OCI-LY3 (cell line): ENCODE results near the gene DBT.
A peak's percentile ranks its signal among the peaks of the same experiment; 100 is the strongest.

ENCODE experiments used
- H2AFZ ChIP-seq: fragments of 200-600, 300-600 bp; shearing (Covaris generic); 2 replicates; pipeline ENCODE4 v1.6.0; 2014; ENCODE audit warnings: antibody characterized with exemption, low read depth, low read length
- H3K27ac ChIP-seq: fragments of 200-600, 300-600 bp; sonication (generic); 2 replicates; pipeline ENCODE4 v1.5.1; 2014; ENCODE audit warnings: mild to moderate bottlenecking, low read length, moderate library complexity, mixed read lengths
- H3K27me3 ChIP-seq: fragments of 200-600, 300-600 bp; sonication (generic); 2 replicates; pipeline ENCODE4 v1.6.1; 2014; ENCODE audit warnings: low read depth, low read length, mixed read lengths
- H3K36me3 ChIP-seq: fragments of 200-600, 300-600 bp; sonication (generic); replicated peaks from 2 replicates; pipeline ENCODE3; 2014; ENCODE audit warnings: low read depth, low read length, mixed read lengths
- H3K4me1 ChIP-seq: fragments of 300-600, 200-600 bp; sonication (generic); 2 replicates; pipeline ENCODE4 v1.6.1; 2014; ENCODE audit warnings: low read length, mixed read lengths
- H3K4me2 ChIP-seq: fragments of 200-600, 300-600 bp; sonication (generic); 2 replicates; pipeline ENCODE4 v1.6.1; 2014; ENCODE audit warnings: low read length, mixed read lengths
- H3K4me3 ChIP-seq: fragments of 300-600, 200-600 bp; sonication (generic); 2 replicates; pipeline ENCODE4 v1.5.1; 2014; ENCODE audit warnings: antibody characterized with exemption, mild to moderate bottlenecking, low read length, moderate library complexity
- H3K79me2 ChIP-seq: fragments of 300-600, 200-600 bp; shearing (Covaris generic); 2 replicates; pipeline ENCODE4 v1.6.1; 2014; ENCODE audit warnings: mild to moderate bottlenecking, low read length, mixed read lengths
- H3K9ac ChIP-seq: fragments of 300-600, 200-600 bp; shearing (Covaris generic); 2 replicates; pipeline ENCODE4 v1.6.0; 2014; ENCODE audit warnings: mild to moderate bottlenecking, low read length, moderate library complexity
- H3K9me3 ChIP-seq: fragments of 200-600, 300-600 bp; shearing (Covaris generic); 2 replicates; pipeline ENCODE4 v1.6.1; 2014; ENCODE audit warnings: low read length, mixed read lengths; ENCODE audit not compliant: insufficient read depth
- H4K20me1 ChIP-seq: fragments of 200-600, 300-600 bp; sonication (generic); 2 replicates; pipeline ENCODE4 v1.6.1; 2016; ENCODE audit warnings: low read length, mixed read lengths; ENCODE audit not compliant: insufficient read depth
- CTCF ChIP-seq: fragments of 200-600, 300-600 bp; sonication (generic); IDR thresholded peaks from 2 replicates; pipeline ENCODE4 v1.5.1; 2014; ENCODE audit warnings: antibody characterized with exemption, low read length, low read depth
- EZH2phosphoT487 ChIP-seq: fragments of 200-600 bp; shearing (Covaris generic); IDR thresholded peaks from 2 replicates; pipeline ENCODE4 v1.6.1; 2018; ENCODE audit warnings: antibody characterized with exemption, mixed run types, low read depth

Gene DBT

GRCh38 chr1:100279954-100280682 lies 30.5 kb upstream of the DBT start:
- Histone ChIP-seq H3K4me2 (no peak overlapping the region), H3K4me1 (no peaks in the 10 kb centered on the region), H3K27ac (no peak overlapping the region), H2AFZ (no peak overlapping the region), H4K20me1 (no peaks in the 10 kb centered on the region), H3K4me3 (no peak overlapping the region), H3K9ac (no peak overlapping the region), H3K36me3 (peaks cover 31% of the 10 kb centered on the region), H3K27me3 (no peaks in the 10 kb centered on the region), H3K9me3 (no peaks in the 10 kb centered on the region), H3K79me2 (no peaks in the 10 kb centered on the region)
- TF ChIP-seq EZH2phosphoT487 (no peak), CTCF (no peak)

DNA sequence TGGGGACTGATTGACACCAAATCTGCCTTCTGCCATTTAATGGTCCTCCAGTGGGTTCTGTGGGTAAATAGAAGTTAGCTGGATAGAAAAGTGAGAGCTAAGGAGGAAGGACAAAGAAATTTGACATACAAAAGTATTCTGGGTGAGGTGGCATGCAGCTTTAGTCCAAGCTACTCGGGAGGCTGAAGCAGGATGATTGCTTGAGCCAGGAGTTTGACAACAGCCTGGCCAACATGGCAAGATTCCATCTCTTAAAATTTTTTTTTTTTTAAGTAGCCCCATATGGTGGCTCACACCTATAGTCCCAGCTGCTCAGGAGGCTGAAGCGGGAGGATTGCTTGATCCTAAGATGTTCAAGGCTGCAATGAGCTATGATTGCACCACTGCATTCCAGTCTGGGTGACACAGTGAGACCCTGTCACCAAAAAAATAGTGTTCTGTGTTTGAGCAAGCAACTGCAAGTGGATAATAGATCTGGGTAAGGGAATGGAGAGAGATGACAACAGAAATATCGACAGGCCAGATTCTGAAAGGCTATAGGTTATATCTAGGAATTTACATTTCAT lies 29.8 kb upstream of the DBT start:
- Histone ChIP-seq H3K36me3 (peaks cover 34% of the 10 kb centered on the region), H3K79me2 (no peaks in the 10 kb centered on the region), H3K4me1 (no peaks in the 10 kb centered on the region), H3K4me3 (no peak overlapping the region), H3K4me2 (no peak overlapping the region), H4K20me1 (no peaks in the 10 kb centered on the region), H3K9me3 (no peaks in the 10 kb centered on the region), H2AFZ (no peak overlapping the region), H3K9ac (no peak overlapping the region), H3K27ac (no peak overlapping the region), H3K27me3 (no peaks in the 10 kb centered on the region)
- TF ChIP-seq CTCF (no peak), EZH2phosphoT487 (no peak)

DNA sequence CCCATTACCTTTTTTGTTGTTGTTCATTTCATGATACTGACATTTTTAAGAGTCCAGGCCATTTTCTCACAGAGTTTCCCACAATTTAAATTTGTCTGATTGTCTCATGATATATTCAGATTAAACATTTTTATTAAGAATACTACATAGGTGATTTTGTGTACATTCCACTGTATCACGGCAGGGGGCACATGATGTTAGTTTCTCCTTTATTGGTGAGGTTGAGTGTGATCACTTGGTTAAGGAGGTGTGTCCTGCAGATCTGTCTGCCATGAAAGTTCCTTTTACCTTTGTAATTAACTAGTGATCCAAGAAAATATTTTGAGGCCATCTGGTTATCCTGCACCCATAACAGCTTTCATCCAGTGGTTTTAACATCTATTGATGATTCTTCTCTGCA lies 28.2 kb upstream of the DBT start:
- no peak overlapping the region for H2AFZ ChIP-seq
- peaks cover 40% of the 10 kb centered on the region for H3K36me3 ChIP-seq
- no peak overlapping the region for H3K4me3 ChIP-seq
- no peaks in the 10 kb centered on the region for H3K27me3 ChIP-seq
- H3K79me2 ChIP-seq = no peaks in the 10 kb centered on the region
- no peak overlapping the region for H3K9ac ChIP-seq
- H4K20me1 ChIP-seq = no peaks in the 10 kb centered on the region
- no peak overlapping the region for H3K27ac ChIP-seq
- H3K4me1 ChIP-seq = no peaks in the 10 kb centered on the region
- TF ChIP-seq EZH2phosphoT487 (no peak), CTCF (peak; percentile 41)
- no peak overlapping the region for H3K4me2 ChIP-seq
- H3K9me3 ChIP-seq = no peaks in the 10 kb centered on the region

DNA sequence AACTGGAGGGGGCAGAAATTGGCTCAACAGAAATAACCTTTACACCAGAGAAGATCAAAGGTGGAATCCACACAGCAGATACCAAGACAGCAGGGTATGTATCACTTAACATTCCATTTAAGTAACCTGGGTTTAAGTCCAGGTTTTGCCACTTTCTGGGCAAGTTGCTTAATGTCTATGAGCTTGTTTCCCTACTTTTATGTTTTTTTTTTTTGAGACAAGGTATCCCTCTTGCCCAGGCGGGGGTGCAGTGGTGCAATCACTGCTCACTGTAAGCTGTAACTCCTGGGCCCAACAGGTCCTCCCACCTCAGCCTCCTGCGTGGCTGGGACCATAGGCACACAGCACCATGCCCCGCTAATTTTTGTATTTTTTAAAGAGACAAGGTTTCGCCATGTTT lies 18.6 kb upstream of the DBT start:
- Histone ChIP-seq H3K79me2 (peaks cover 24% of the 10 kb centered on the region), H2AFZ (no peak overlapping the region), H3K27ac (no peak overlapping the region), H3K9ac (no peak overlapping the region), H3K4me3 (no peak overlapping the region), H4K20me1 (no peaks in the 10 kb centered on the region), H3K27me3 (no peaks in the 10 kb centered on the region), H3K9me3 (no peaks in the 10 kb centered on the region), H3K36me3 (peaks cover 25% of the 10 kb centered on the region), H3K4me2 (no peak overlapping the region), H3K4me1 (peaks cover 6% of the 10 kb centered on the region)
- TF ChIP-seq CTCF (no peak), EZH2phosphoT487 (no peak)
